GM12891 (cell line): ENCODE data around the gene UBE2J2.

ENCODE experiments used
- DNase-seq: peaks from one replicate; pipeline ENCODE4 v3.0.0; 2011; ENCODE audit warnings: low spot score; ENCODE audit not compliant: insufficient read length
- FAIRE-seq: peaks from 2 replicates; lab custom pipeline; 2011; peaks lifted over from hg19 to GRCh38; lab: Jason Lieb, UNC
- PAX5 ChIP-seq: IDR thresholded peaks from 2 replicates; pipeline ENCODE4 v1.6.1; 2011; ENCODE audit warnings: low read length, moderate library complexity, mild to moderate bottlenecking; ENCODE audit not compliant: insufficient read depth, severe bottlenecking
- POLR2A ChIP-seq: IDR thresholded peaks from 2 replicates; pipeline ENCODE4 v1.6.1; 2011; ENCODE audit warnings: low read depth, low read length, control low read depth
- POLR2AphosphoS5 ChIP-seq: IDR thresholded peaks from 2 replicates; pipeline ENCODE4 v1.6.1; 2011; ENCODE audit warnings: low read depth, low read length, control low read depth
- POU2F2 ChIP-seq: IDR thresholded peaks from 2 replicates; pipeline ENCODE4 v1.6.1; 2011; ENCODE audit warnings: low read depth, mild to moderate bottlenecking, control low read depth, low read length, moderate library complexity
- SPI1 ChIP-seq: IDR thresholded peaks from 2 replicates; pipeline ENCODE4 v1.6.1; 2011; ENCODE audit warnings: low read depth, low read length, control low read depth
- TAF1 ChIP-seq: IDR thresholded peaks from 2 replicates; pipeline ENCODE4 v1.6.1; 2011; ENCODE audit warnings: low read depth, low read length, control low read depth

UBE2J2 gene

GRCh38 chr1:1206376-1206965 lies 67.2 kb downstream of the UBE2J2 start, which contains the start of gene TNFRSF18:
TSS of gene TNFRSF18 (minus strand) at chr1:1206592. CDS start at chr1:1206571, 21 bp downstream.
- no peak for TF ChIP-seq TAF1
- TF ChIP-seq POU2F2: peak; percentile 90; the same call in 1 of the 2 replicates
- FAIRE-seq (peak; percentile 85), DNase-seq (no peak)

GRCh38 chr1:1205769-1206375 lies 67.8 kb downstream of the UBE2J2 start:
- FAIRE-seq (peak; percentile 5), DNase-seq (no peak)
- no peak for TF ChIP-seq SPI1
- TF ChIP-seq POLR2A: no peak
- TF ChIP-seq POLR2AphosphoS5: no peak
- TF ChIP-seq POU2F2: no peak
- no peak for TF ChIP-seq PAX5

GRCh38 chr1:1204998-1205768 lies 68.5 kb downstream of the UBE2J2 start:
- DNase-seq (no peak), FAIRE-seq (no peak)
- no peak for TF ChIP-seq SPI1
- no peak for TF ChIP-seq TAF1
- no peak for TF ChIP-seq POLR2A
- TF ChIP-seq POLR2AphosphoS5: no peak
- no peak for TF ChIP-seq PAX5
- no peak for TF ChIP-seq POU2F2

- no peak for FAIRE-seq
- TF ChIP-seq POU2F2: no peak
- TF ChIP-seq TAF1: no peak
- TF ChIP-seq POLR2AphosphoS5: no peak
- no peak for TF ChIP-seq SPI1
- TF ChIP-seq POLR2A: no peak
These were observed 69.2 kb downstream of the UBE2J2 start for GRCh38 chr1:1204425-1204920.

More at GRCh38 chr1:1204425-1204920, 69.2 kb downstream of the UBE2J2 start:
- DNase-seq: no peak
